Ovary (tissue), 3 donors: ENCODE measurements around the gene LHX4.

Experiments used
- CTCF ChIP-seq, 3 donors: fragments of 450-650 bp in 2 of 3; fragments of 200-600 bp in 1 of 3; IDR thresholded peaks; one replicate each; pipeline versions ENCODE4 v1.5.1 to v1.8.0; 2016 to 2022; ENCODE audit warnings: antibody characterized with exemption in 3 of 3, mild to moderate bottlenecking in 1 of 3
- POLR2A ChIP-seq: fragments of 450-650 bp; IDR thresholded peaks from one replicate; pipeline ENCODE4 v1.6.1; 2017; ENCODE audit warnings: antibody characterized with exemption, mild to moderate bottlenecking, moderate library complexity
- donor health status: DM: no; HTN: no; CAD: no.

- no peak for TF ChIP-seq CTCF (IDR thresholded peaks at IDR 0.05)
- no peak for TF ChIP-seq POLR2A
Measured at GRCh38 chr1:180186831-180187230, 43.2 kb upstream of the LHX4 start.
